Islet of Langerhans (tissue), 1 donor: ENCODE data around the gene WWOX.
A peak's percentile ranks its signal among the peaks of the same experiment; 100 is the strongest.
"Not testable (repeated sequence)": the region's sequence is repeated elsewhere in the genome, so short reads cannot be mapped to it uniquely, and the experiment has no call there.

ENCODE experiments used
- FAIRE-seq: peaks from one replicate; lab custom pipeline; 2011; peaks lifted over from hg19 to GRCh38; lab: Jason Lieb, UNC

Gene WWOX

GRCh38 chr16:78505036-78505435 is 405.6 kb downstream of the WWOX start:
- no peak for FAIRE-seq

- FAIRE-seq, result no peak
Measured at GRCh38 chr16:78505544-78506366, 406.3 kb downstream of the WWOX start.

- FAIRE-seq, result no peak
Measured at GRCh38 chr16:78506367-78507193, 407.1 kb downstream of the WWOX start.

- FAIRE-seq, result no peak
Measured at GRCh38 chr16:78507576-78507975, 408.1 kb downstream of the WWOX start.

DNA sequence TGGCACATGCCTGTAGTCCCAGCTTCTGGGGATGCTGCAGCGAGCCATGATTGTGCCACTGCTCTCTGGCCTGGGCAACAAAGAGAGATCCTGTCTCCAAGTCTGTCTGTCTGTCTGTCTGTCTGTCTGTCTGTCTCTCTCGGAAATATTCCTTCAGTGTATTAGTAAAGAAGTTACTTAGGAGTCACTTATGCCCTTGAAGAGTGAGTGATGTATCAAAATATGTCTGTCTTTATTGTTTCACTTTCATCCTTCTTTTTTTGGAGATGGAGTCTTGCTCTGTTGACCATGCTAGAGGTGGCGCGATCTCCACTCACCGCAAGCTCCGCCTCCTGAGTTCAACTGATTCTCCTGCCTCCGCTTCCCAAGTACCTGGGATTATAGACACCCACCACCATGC is 410.5 kb downstream of the WWOX start:
- FAIRE-seq, result no peak

DNA sequence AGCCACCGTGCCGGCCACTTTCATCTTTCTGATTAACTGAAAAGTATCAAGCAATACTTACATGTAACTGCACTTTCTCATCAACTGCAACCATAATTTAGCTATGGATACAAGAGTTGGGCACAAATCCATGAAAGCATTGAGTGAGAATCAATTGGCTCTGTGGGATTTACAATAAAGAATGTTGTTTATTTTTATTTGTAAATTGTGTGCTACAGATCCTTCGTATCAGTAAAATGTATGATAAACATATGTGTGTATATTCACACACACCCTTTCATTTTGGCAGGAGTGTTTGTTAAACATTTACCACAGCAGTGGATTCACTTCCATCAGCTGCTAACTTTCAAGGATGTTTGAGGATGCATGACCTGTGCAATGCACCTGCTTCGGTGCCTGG is 411.0 kb downstream of the WWOX start:
- no peak for FAIRE-seq

- no peak for FAIRE-seq
Measured at GRCh38 chr16:78513838-78514237, 414.4 kb downstream of the WWOX start.

DNA sequence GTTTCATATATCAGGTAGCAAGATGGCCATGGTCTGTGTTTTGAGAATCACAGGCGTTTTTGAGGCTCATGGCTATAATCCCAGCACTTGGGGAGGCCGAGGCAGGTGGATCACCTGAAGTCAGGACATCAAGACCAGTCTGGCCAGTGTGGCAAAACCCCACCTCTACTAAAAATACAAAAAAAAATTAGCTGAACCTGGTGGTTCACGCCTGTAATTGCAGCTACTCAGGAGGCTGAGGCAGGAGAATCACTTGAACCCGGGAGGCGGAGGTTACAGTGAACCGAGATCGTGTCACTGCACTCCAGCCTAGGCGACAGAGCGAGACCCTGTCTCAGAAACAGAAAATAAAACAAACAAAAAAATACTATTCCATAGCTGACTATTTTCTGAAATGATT is 415.4 kb downstream of the WWOX start:
- FAIRE-seq, result not testable (repeated sequence)

GRCh38 chr16:78515421-78515820 is 416.0 kb downstream of the WWOX start:
- no peak for FAIRE-seq

GRCh38 chr16:78516006-78516736 is 416.7 kb downstream of the WWOX start:
- no peak for FAIRE-seq

- no peak for FAIRE-seq
Measured at GRCh38 chr16:78519896-78520295, 420.4 kb downstream of the WWOX start.

DNA sequence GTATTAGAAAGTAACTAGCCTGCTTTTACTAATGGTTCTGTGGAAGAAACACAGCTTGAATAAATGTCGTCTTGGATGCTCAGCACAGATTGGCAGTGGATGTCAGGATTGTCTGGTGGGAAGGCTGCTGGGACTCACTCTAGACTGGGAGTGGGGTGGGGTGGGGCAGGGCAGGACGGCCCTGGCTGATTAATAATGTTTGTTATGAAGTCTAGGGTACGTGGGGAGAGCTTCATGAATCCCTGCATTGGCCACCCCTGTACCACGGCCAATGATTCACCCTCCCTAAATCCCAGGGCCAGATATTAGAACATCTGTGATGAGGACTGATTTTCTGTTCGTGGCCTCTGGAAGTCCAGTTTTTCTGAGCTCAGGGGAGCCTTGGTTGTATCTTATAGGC is 421.0 kb downstream of the WWOX start:
- FAIRE-seq, result no peak

DNA sequence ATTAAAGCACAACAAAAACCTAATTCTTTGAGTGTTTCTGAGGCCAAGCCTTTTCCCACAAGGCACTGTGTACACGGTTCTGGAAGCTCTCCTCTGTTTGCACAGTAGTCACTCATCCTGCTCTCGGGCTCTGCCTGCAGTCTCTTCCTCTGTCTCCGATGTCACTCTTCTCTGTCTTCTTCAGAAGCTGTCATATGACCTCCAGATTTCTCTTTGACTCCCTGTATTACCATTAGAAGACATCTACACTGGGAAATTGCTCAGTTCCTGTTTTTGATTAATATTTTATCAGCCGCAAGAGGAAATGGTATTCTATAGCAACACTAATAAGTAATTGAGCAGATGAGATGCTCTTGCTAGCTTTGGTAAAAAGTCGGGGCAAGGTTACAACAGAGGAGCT is 422.9 kb downstream of the WWOX start:
- FAIRE-seq, result peak; percentile 27

- FAIRE-seq, result no peak
Measured at GRCh38 chr16:78523212-78523985, 423.9 kb downstream of the WWOX start.

GRCh38 chr16:78524066-78524595 is 424.7 kb downstream of the WWOX start:
- FAIRE-seq, result peak; percentile 97

- FAIRE-seq, result no peak
Measured at GRCh38 chr16:78528265-78528664, 428.8 kb downstream of the WWOX start.

GRCh38 chr16:78529881-78530280 is 430.4 kb downstream of the WWOX start:
- no peak for FAIRE-seq

DNA sequence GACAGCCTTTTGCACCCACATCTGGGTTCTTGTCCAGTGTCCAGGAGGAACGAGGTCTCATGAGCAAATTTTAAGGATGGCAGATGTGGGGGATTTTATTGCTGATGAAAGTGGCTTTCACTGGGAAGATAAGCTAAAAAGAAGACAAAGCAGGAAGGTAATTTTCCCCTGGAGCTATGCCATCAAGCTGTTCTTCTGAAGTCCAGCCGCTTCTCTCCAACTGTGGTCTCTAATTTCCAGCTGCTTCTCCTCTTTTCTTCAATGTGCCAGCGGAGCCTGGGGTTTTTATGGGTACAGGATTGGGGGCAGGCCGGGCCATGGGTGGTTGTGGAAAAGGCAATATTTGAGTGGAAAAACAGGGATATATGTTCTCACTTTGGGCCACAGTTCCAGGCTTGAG is 430.8 kb downstream of the WWOX start:
- FAIRE-seq, result no peak

GRCh38 chr16:78535098-78535497 is 435.6 kb downstream of the WWOX start:
- FAIRE-seq, result no peak

- FAIRE-seq, result no peak
Measured at GRCh38 chr16:78537511-78537910, 438.1 kb downstream of the WWOX start.

GRCh38 chr16:78538292-78538691 is 438.8 kb downstream of the WWOX start:
- no peak for FAIRE-seq

DNA sequence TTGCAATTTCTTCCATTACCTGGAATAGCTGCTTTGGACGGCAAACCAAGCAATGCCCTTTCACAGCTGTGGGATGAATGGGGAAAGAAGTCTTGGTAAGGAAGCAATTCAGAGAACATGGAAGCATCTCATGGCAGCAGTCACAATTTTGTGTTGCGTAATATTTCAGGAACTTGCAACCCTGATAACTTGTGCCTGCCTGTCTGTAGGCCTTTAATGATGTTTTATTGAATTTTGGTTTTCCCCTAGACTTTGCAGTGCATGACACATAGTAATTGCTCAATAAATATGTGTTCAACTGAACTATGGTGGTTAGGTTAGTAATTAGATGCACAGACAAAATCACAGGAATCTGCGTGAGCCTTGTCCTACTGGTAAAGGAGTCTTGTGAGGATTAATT is 439.5 kb downstream of the WWOX start:
- no peak for FAIRE-seq
